ENCODE measurements around the gene GATAD2B. TPM values are rescaled to one million over a fixed set of nuclear protein-coding genes. Genes with fewer than 3 reads are reported as not detected.
"Not testable (repeated sequence)": the region's sequence is repeated elsewhere in the genome, so short reads cannot be mapped to it uniquely, and the experiment has no call there.

GATAD2B gene
- total RNA-seq, 1 donor from 2014 or later = 47.0 TPM

DNA sequence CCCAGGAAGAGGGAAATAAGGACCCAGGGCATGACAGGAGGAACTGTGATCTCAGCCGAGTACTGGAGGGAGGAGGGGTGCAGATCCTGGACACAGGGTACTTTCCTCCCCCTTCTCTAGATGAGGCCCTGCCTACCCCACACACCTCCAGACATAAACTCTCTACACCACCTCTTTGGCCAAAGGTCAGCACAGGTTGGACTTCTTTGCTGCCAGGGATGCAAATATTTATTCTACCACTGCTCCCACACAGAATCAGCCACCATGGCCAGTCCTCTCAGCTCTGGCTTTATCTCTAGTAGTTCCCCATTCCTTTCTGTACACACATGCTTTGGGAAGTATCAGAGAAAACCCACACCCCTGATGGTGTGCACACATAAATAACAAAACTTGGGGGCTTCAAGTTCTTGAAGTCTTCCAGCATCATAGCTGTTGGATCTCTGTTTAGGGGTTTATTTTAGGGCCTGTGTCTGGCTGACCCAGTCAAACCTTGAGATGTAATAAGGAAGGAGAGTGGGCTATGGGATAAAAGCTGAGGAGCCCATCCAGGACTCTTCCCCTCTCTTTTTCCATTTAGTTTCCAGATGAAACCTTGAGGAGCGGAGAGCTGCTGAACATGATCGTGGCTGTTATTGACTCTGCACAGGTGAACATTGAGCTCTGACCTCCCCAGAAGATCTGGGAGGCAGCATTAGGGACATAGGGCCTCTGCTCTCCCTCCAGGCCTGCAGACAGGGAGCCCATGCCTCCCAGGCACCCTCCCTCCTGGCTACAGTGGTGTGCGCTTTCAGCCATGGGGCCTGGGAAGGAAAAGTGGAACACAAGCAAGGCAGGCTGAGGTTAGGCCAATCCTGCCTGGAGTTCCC lies 154.2 kb downstream of the GATAD2B start:
- Mint-ChIP-seq H3K4me3 (ENCODE audit: unreplicated experiment) (no peak overlapping the region), H3K4me1 (ENCODE audit: low read depth) (no peaks in the 10 kb centered on the region), H3K27ac (ENCODE audit: unreplicated experiment) (no peak overlapping the region), H3K9me3 (ENCODE audit: low read depth) (no peaks in the 10 kb centered on the region), H3K36me3 (ENCODE audit: low read depth) (peaks cover 29% of the 10 kb centered on the region), H3K27me3 (ENCODE audit: low read depth) (no peaks in the 10 kb centered on the region)
- DNase-seq (ENCODE audit: low spot score) = no peak
- TF ChIP-seq, protein P1, sequence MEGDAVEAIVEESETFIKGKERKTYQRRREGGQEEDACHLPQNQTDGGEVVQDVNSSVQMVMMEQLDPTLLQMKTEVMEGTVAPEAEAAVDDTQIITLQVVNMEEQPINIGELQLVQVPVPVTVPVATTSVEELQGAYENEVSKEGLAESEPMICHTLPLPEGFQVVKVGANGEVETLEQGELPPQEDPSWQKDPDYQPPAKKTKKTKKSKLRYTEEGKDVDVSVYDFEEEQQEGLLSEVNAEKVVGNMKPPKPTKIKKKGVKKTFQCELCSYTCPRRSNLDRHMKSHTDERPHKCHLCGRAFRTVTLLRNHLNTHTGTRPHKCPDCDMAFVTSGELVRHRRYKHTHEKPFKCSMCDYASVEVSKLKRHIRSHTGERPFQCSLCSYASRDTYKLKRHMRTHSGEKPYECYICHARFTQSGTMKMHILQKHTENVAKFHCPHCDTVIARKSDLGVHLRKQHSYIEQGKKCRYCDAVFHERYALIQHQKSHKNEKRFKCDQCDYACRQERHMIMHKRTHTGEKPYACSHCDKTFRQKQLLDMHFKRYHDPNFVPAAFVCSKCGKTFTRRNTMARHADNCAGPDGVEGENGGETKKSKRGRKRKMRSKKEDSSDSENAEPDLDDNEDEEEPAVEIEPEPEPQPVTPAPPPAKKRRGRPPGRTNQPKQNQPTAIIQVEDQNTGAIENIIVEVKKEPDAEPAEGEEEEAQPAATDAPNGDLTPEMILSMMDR (IDR thresholded peaks at IDR 0.05) = no peak

DNA sequence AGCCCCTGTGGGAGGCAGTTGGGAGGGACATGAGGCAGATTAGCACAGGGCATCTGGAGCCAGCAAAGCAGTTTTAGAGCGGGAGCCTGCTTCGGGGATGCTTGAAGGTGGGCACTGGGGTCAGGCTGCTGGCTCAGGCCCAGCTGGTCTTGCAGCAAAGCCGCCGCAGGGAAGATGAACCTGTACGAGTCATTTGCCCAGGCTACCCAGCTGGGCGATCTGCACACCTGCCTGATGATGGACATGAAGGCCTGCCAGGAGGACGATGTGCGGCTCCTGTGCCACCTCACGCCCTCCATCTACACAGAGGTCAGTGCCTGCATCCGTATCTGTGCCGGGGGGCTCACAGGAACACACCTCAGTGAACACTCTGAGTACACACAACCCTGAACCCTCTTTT lies 155.3 kb downstream of the GATAD2B start:
- no peak for DNase-seq (ENCODE audit: low spot score)
- Mint-ChIP-seq H3K27me3 (ENCODE audit: low read depth) (no peaks in the 10 kb centered on the region), H3K4me1 (ENCODE audit: low read depth) (no peaks in the 10 kb centered on the region), H3K4me3 (ENCODE audit: unreplicated experiment) (no peak overlapping the region), H3K36me3 (ENCODE audit: low read depth) (peaks cover 31% of the 10 kb centered on the region), H3K9me3 (ENCODE audit: low read depth) (no peaks in the 10 kb centered on the region), H3K27ac (ENCODE audit: unreplicated experiment) (no peak overlapping the region)
- TF ChIP-seq, protein P1 (IDR thresholded peaks at IDR 0.05) = no peak

DNA sequence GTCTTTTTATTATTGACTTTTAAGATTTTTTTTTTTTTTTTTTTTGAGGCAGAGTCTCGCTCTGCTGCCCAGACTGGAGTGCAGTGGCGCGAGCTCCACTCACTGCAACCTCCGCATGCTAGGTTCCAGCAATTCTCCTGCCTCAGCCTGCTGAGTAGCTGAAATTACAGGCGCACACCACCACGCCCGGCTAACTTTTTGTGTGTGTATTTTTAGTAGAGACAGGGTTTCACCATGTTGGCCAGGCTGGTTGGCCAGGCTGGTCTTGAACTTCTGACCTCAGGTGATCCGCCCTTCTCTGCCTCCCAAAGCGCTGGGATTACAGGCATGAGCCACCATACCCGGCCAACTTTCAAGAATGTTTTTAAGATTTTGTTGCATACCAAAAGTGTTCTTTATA lies 156.1 kb downstream of the GATAD2B start:
- H3K9me3 Mint-ChIP-seq (ENCODE audit: low read depth); H3K27ac Mint-ChIP-seq (ENCODE audit: unreplicated experiment); H3K4me3 Mint-ChIP-seq (ENCODE audit: unreplicated experiment); H3K4me1 Mint-ChIP-seq (ENCODE audit: low read depth); H3K27me3 Mint-ChIP-seq (ENCODE audit: low read depth); DNase-seq (ENCODE audit: low spot score): not testable (repeated sequence)
- H3K36me3 Mint-ChIP-seq (ENCODE audit: low read depth) = peaks cover 35% of the 10 kb centered on the region

DNA sequence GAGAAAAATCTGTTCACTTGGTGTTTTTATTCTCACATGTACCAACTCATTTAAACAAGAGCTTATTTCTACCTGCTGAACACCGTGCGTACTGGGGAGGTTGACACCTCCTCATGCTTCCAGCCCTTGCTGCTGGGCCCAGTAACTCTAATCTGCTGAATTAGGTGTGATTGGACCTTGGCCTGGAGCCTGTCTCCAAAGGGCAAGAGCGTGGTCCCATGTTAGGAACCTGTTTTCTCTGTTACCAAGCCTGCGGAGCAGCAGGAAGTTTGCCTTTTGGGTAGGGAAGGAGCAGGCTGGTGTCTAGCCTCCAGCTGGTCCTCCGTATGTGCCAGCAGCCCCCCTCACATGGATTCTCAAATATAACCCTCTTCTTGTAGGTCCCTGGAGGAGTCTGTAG lies 158.5 kb downstream of the GATAD2B start:
- no peaks in the 10 kb centered on the region for H3K27me3 Mint-ChIP-seq (ENCODE audit: low read depth)
- peaks cover 38% of the 10 kb centered on the region for H3K36me3 Mint-ChIP-seq (ENCODE audit: low read depth)
- H3K4me1 Mint-ChIP-seq (ENCODE audit: low read depth) = no peaks in the 10 kb centered on the region
- no peak overlapping the region for H3K27ac Mint-ChIP-seq (ENCODE audit: unreplicated experiment)
- H3K9me3 Mint-ChIP-seq (ENCODE audit: low read depth) = no peaks in the 10 kb centered on the region
- DNase-seq (ENCODE audit: low spot score) = no peak
- TF ChIP-seq, protein P1 (IDR thresholded peaks at IDR 0.05) = no peak
- no peak overlapping the region for H3K4me3 Mint-ChIP-seq (ENCODE audit: unreplicated experiment)

DNA sequence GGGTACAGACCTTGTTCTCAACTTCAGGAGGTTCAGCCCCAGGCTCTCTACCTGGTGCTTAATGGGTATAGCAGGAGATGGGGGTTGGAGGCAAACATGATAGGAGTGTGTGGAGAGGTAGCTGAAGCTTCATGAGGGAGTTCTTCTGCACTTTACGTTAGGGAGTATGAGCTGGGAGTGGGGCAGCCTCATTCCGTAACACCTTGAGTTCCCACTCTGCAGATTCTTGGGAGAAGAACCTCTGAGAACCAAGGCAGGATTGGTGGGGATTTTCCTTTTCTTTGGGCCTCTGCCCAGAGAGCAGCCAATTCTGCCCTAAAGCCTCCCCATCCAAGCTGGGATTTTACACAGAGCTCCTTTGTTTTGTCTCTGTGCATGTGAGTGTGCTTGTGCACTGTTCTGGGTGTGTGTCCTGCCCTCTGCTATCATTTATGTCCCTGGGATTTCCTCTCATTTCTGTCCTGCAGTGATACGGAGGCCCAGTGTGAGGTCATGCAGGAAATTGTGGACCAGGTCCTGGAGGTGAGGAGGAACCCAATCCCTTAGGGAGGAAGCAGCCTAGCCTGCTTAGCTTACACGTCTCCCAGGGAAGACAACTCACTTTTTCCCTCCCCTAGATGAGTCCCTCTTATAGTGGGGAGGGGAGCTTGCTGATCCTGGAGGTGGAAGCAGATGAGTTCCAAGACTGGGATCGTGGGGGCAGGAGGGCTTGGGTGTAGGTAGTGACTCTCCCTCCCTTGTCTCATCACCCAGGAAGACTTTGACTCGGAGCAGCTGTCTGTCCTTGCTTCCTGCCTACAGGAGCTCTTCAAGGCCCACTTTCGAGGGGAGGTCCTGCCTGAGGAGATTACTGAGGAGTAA lies 159.2 kb downstream of the GATAD2B start:
- Mint-ChIP-seq H3K27me3 (ENCODE audit: low read depth) (no peaks in the 10 kb centered on the region), H3K36me3 (ENCODE audit: low read depth) (peaks cover 37% of the 10 kb centered on the region), H3K4me3 (ENCODE audit: unreplicated experiment) (no peak overlapping the region), H3K27ac (ENCODE audit: unreplicated experiment) (no peak overlapping the region), H3K4me1 (ENCODE audit: low read depth) (no peaks in the 10 kb centered on the region), H3K9me3 (ENCODE audit: low read depth) (no peaks in the 10 kb centered on the region)
- TF ChIP-seq, protein P1 (IDR thresholded peaks at IDR 0.05) = no peak
- DNase-seq (ENCODE audit: low spot score) = no peak
